Natural killer cell (primary cell): Measurements from ENCODE around the gene RXFP4. TPM values are rescaled to one million over a fixed set of nuclear protein-coding genes. Genes with fewer than 3 reads are reported as not detected.
"Not testable (repeated sequence)": the region's sequence is repeated elsewhere in the genome, so short reads cannot be mapped to it uniquely, and the experiment has no call there.

Experiments
- ATAC-seq, 3 donors: fragments of 150-1000 bp in 2 of 3; fragments of 200-7000 bp in 1 of 3; cut with Tn5 transposase; 1 replicate in 1 of 3; 2 replicates in 2 of 3; pipeline ENCODE4 v1.10.0; 2021; ENCODE audit warnings: mild to moderate bottlenecking in 2 of 3, moderate library complexity in 2 of 3
- DNase-seq, 2 donors: peaks; one replicate each; pipeline versions ENCODE4 v3.0.0 to v3.0.0-alpha.2; 2013 to 2021; ENCODE audit warnings: mixed read lengths in 1 of 2
- H3K27ac ChIP-seq: one replicate; pipeline ENCODE4 v1.5.1; 2013; ENCODE audit warnings: mild to moderate bottlenecking, low read length
- H3K27me3 ChIP-seq: one replicate; pipeline ENCODE4 v1.6.1; 2013; ENCODE audit warnings: low read length; ENCODE audit not compliant: control insufficient read depth, insufficient read depth
- H3K36me3 ChIP-seq: one replicate; pipeline ENCODE4 v1.6.1; 2013; ENCODE audit warnings: low read length; ENCODE audit not compliant: control insufficient read depth, insufficient read depth
- H3K4me1 ChIP-seq: one replicate; pipeline ENCODE4 v1.6.1; 2013; ENCODE audit warnings: low read length; ENCODE audit not compliant: control insufficient read depth, insufficient read depth
- H3K4me3 ChIP-seq: one replicate; pipeline ENCODE4 v1.5.1; 2013; ENCODE audit warnings: low read length
- H3K9me3 ChIP-seq: one replicate; pipeline ENCODE4 v1.6.1; 2013; ENCODE audit warnings: low read length; ENCODE audit not compliant: control insufficient read depth, insufficient read depth
- H3K27ac Mint-ChIP-seq, 2 donors: one replicate each; pipeline ENCODE4 v1.8.0; 2022; ENCODE audit warnings: mild to moderate bottlenecking in 2 of 2, mixed read lengths in 2 of 2, moderate library complexity in 1 of 2
- H3K27me3 Mint-ChIP-seq, 2 donors: one replicate each; pipeline ENCODE4 v1.8.0; 2022; ENCODE audit warnings: low read depth in 2 of 2, mixed read lengths in 2 of 2
- H3K36me3 Mint-ChIP-seq: one replicate; pipeline ENCODE4 v1.8.0; 2022; ENCODE audit warnings: mixed read lengths
- H3K4me1 Mint-ChIP-seq, 2 donors: one replicate each; pipeline ENCODE4 v1.8.0; 2022; ENCODE audit warnings: mixed read lengths in 2 of 2
- H3K4me3 Mint-ChIP-seq: one replicate; pipeline ENCODE4 v1.8.0; 2022; ENCODE audit warnings: mild to moderate bottlenecking, moderate library complexity, mixed read lengths
- H3K9me3 Mint-ChIP-seq, 2 donors: one replicate each; pipeline ENCODE4 v1.8.0; 2022; ENCODE audit warnings: mixed read lengths in 2 of 2
- WGBS: methylation state at CpG from one replicate; pipeline ENCODE4 v1.1.7; 2013; ENCODE audit warnings: missing lambda C conversion rate; ENCODE audit not compliant: insufficient coverage; 5-methylcytosine and 5-hydroxymethylcytosine counted together
- intact Hi-C: fragments of 100-400 bp; cut with micrococcal nuclease; formaldehyde crosslinking; loops from one replicate; pipeline ENCODE4 v1.14.2; 2022
- total RNA-seq, 4 donors: library from RNA; stranded (reverse); fragments of 120-200 nt in 1 of 4; gene quantifications; one replicate each; pipeline versions ENCODE4 v1.2.3 to v1.2.4, GENCODE V29; 2013 to 2022
- TF ChIP-seq, protein P1 (sequence below): fragments of 200-600 bp; IDR thresholded peaks from one replicate; pipeline ENCODE4 v1.8.0; 2022; ENCODE audit warnings: antibody characterized with exemption

Gene RXFP4
- total RNA-seq, 3 donors from 2014 or later (not counting 1 experiment from before 2014, with no cell fraction given) = not detected

DNA sequence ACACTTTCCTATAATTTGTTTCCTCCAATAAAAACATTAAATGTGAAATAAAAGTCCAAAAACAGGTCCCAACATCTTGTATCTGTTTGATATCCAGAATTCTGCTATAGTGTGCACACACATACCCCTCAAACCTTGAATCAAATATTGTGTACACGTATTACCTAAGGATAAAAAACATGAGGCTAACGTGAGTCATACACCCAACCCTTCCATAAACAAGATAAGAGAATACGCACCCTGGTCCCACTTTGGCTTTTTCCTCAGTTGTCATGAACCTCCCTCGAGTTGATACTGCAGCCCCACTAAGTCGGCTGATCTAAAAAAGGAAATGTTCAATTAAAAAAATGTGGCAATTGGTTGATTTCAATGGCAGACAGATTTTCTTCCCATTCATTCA is 12.4 kb upstream of the RXFP4 start:
- H3K9me3 ChIP-seq = no peaks in the 10 kb centered on the region
- TF ChIP-seq, protein P1, sequence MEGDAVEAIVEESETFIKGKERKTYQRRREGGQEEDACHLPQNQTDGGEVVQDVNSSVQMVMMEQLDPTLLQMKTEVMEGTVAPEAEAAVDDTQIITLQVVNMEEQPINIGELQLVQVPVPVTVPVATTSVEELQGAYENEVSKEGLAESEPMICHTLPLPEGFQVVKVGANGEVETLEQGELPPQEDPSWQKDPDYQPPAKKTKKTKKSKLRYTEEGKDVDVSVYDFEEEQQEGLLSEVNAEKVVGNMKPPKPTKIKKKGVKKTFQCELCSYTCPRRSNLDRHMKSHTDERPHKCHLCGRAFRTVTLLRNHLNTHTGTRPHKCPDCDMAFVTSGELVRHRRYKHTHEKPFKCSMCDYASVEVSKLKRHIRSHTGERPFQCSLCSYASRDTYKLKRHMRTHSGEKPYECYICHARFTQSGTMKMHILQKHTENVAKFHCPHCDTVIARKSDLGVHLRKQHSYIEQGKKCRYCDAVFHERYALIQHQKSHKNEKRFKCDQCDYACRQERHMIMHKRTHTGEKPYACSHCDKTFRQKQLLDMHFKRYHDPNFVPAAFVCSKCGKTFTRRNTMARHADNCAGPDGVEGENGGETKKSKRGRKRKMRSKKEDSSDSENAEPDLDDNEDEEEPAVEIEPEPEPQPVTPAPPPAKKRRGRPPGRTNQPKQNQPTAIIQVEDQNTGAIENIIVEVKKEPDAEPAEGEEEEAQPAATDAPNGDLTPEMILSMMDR = no peak
- H3K27me3 ChIP-seq = no peaks in the 10 kb centered on the region
- peak overlapping the region; percentile 62 to 69 for H3K27ac Mint-ChIP-seq
- peaks cover 13% of the 10 kb centered on the region for H3K36me3 Mint-ChIP-seq
- WGBS = 94% methylated on average over 5 of the region's 5 CpGs
- H3K36me3 ChIP-seq = peaks cover 73% of the 10 kb centered on the region
- no peak overlapping the region for H3K27ac ChIP-seq
- H3K4me3 Mint-ChIP-seq = no peak overlapping the region
- DNase-seq = no peak
- H3K27me3 Mint-ChIP-seq = no peaks in the 10 kb centered on the region
- ATAC-seq = no peak
- intact Hi-C loops = no loop called here
- H3K9me3 Mint-ChIP-seq = no peaks in the 10 kb centered on the region
- peaks cover 22 to 24% of the 10 kb centered on the region in 2 donors for H3K4me1 Mint-ChIP-seq
- no peak overlapping the region for H3K4me3 ChIP-seq
- H3K4me1 ChIP-seq = peaks cover 24% of the 10 kb centered on the region

DNA sequence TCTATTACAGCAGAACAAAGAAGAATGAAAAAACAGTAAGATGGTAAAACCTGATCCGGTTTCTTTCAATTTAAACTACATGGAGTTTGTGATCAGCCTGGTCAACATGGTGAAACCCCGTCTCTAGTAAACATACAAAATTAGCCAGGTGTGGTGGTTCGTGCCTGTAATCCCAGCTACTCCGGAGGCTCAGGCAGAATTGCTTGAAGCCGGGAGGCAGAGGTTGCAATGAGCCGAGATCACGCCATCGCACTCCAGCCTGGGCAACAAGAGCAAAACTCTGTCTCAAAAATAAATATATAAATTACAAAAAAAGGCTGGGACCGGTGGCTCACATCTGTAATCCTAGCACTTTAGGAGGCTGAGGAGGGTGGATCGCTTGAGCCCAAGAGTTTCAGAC is 10.7 kb upstream of the RXFP4 start:
- Histone ChIP-seq H3K36me3 (peaks cover 58% of the 10 kb centered on the region), H3K4me1 (peaks cover 31% of the 10 kb centered on the region)
- H3K9me3 Mint-ChIP-seq, intact Hi-C loops, H3K27ac ChIP-seq, H3K9me3 ChIP-seq, DNase-seq, H3K27me3 Mint-ChIP-seq, ATAC-seq, H3K27me3 ChIP-seq, H3K4me3 ChIP-seq: not testable (repeated sequence)
- peak overlapping the region; percentile 78 for H3K4me3 Mint-ChIP-seq
- WGBS = 92% methylated on average over 9 of the region's 10 CpGs
- H3K27ac Mint-ChIP-seq = peak overlapping the region in 1 of 2 donors; percentile 58
- peaks cover 22 to 24% of the 10 kb centered on the region in 2 donors for H3K4me1 Mint-ChIP-seq
- H3K36me3 Mint-ChIP-seq = peaks cover 13% of the 10 kb centered on the region

DNA sequence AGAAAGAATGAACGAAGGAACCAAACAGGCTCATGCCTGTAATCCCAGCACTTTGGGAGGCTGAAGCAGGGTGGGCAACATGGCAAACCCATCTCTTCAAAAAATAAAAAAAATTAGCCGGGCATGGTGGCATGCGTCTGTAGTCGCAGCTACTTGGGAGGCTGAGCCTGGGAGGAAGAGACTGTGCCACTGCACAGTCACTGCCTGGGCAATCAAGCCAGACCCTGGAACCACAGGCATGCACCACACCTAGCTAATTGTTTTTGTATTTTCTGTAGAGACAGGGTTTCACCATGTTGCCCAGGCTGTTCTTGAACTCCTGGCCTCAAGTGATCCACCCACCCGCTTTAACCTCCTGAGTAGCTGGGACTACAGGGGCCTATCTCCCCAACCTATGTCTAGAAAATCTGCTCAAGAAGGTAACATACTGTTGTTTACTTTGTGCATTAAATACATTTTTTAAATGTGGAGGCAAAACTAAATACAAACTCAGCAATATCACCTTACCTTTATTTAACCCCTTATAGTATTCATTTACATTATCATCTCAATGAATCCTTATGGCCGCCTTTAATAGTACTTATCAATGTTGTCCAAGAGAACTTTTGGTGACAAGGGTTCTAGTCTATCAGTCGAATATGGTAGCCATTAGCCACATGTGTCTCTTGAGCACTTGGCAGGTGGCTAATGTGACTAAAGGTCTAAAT is 10.0 kb upstream of the RXFP4 start:
- Histone ChIP-seq H3K27ac (no peak overlapping the region), H3K27me3 (no peaks in the 10 kb centered on the region), H3K9me3 (no peaks in the 10 kb centered on the region), H3K4me3 (no peak overlapping the region), H3K36me3 (peaks cover 51% of the 10 kb centered on the region), H3K4me1 (peaks cover 31% of the 10 kb centered on the region)
- no peaks in the 10 kb centered on the region for H3K27me3 Mint-ChIP-seq
- ATAC-seq = no peak
- peak overlapping the region in 1 of 2 donors; percentile 58 for H3K27ac Mint-ChIP-seq
- WGBS = 86% methylated on average over 6 of the region's 7 CpGs
- peaks cover 22 to 24% of the 10 kb centered on the region in 2 donors for H3K4me1 Mint-ChIP-seq
- peak overlapping the region; percentile 78 for H3K4me3 Mint-ChIP-seq
- TF ChIP-seq, protein P1 = no peak
- peaks cover 13% of the 10 kb centered on the region for H3K36me3 Mint-ChIP-seq
- H3K9me3 Mint-ChIP-seq = no peaks in the 10 kb centered on the region
- intact Hi-C loops = no loop called here
- no peak for DNase-seq

DNA sequence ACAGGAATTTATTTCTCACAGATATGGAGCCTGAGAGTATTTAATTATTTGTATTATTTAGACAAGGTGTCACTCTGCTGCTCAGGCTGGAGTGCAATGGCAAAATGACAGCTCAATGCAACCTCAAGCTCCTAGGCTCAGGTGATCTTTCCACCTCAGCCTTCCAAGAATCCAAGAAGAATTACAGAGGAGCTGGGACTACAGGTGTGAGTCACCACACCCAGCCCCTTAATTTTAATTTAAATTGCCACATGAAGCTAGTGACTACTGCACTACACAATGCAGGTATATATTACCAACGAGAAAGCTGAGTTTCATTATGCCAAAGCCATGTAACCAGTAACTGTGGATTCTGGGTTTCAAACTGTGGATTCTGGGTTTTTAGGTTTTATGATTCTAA is 9.4 kb upstream of the RXFP4 start:
- peaks cover 8% of the 10 kb centered on the region for H3K36me3 Mint-ChIP-seq

More for the DNA sequence above, 9.4 kb upstream of the RXFP4 start:
- DNase-seq (no peak), ATAC-seq (no peak)
- Histone ChIP-seq H3K36me3 (peaks cover 45% of the 10 kb centered on the region), H3K4me1 (peaks cover 31% of the 10 kb centered on the region), H3K27ac (no peak overlapping the region), H3K27me3 (no peaks in the 10 kb centered on the region), H3K9me3 (no peaks in the 10 kb centered on the region), H3K4me3 (no peak overlapping the region)
- TF ChIP-seq, protein P1 = no peak
- WGBS = 80% methylated on average over 1 of the region's 1 CpG
- Mint-ChIP-seq H3K27me3 (no peaks in the 10 kb centered on the region), H3K27ac (no peak overlapping the region), H3K4me1 (peaks cover 19 to 22% of the 10 kb centered on the region in 2 donors), H3K9me3 (no peaks in the 10 kb centered on the region), H3K4me3 (peak overlapping the region; percentile 28)
- intact Hi-C loops = no loop called here
